Activated naive CD8-positive, alpha-beta T cell treated with anti-CD3 and anti-CD28 coated beads for 36 hours (primary cell): ENCODE data around the gene TFPI. TPM values are rescaled to one million over a fixed set of nuclear protein-coding genes. Genes with fewer than 3 reads are reported as not detected.

Experiments
- DNase-seq: peaks from one replicate; pipeline ENCODE4 v3.0.0; 2021
- H3K27ac Mint-ChIP-seq: one replicate; pipeline ENCODE4 v1.8.0; 2022; ENCODE audit warnings: mild to moderate bottlenecking, moderate library complexity, mixed read lengths
- H3K27me3 Mint-ChIP-seq: one replicate; pipeline ENCODE4 v1.8.0; 2022; ENCODE audit warnings: mild to moderate bottlenecking, mixed read lengths
- H3K36me3 Mint-ChIP-seq: one replicate; pipeline ENCODE4 v1.8.0; 2021; ENCODE audit warnings: mild to moderate bottlenecking, mixed read lengths
- H3K4me1 Mint-ChIP-seq: one replicate; pipeline ENCODE4 v1.8.0; 2021; ENCODE audit warnings: mixed read lengths
- H3K4me3 Mint-ChIP-seq: one replicate; pipeline ENCODE4 v1.8.0; 2022; ENCODE audit warnings: mild to moderate bottlenecking, moderate library complexity, mixed read lengths
- H3K9me3 Mint-ChIP-seq: one replicate; pipeline ENCODE4 v1.8.0; 2022; ENCODE audit warnings: mixed read lengths
- total RNA-seq, 2 experiments: library from RNA; stranded (reverse); gene quantifications; one replicate each; pipeline ENCODE4 v1.2.3, GENCODE V29; 2021

The TFPI gene
- total RNA-seq, 2 experiments from 2014 or later: not detected

DNA sequence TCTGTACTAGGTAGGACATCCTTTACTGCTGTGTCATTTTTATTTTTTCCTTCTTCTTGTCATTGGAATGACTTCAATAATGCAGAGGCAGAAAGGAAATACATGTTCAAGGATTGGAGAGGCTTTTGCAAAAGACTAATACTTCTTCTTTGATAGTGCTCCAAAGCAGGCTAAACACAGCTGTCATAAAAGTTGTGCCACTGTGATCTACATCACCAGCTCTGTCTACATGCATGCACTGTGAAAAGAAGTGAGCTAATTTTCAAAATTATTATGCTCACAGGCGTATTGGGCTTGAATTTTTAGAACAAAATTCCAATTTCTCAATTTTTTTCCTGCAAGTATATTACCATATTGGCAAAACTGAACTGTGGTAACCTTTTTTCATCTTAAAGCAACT, 68.7 kb downstream of the TFPI start:
- Mint-ChIP-seq H3K36me3 (no peaks in the 10 kb centered on the region), H3K27me3 (peaks cover 4% of the 10 kb centered on the region), H3K4me1 (no peaks in the 10 kb centered on the region), H3K9me3 (no peaks in the 10 kb centered on the region), H3K27ac (no peak overlapping the region), H3K4me3 (no peak overlapping the region)
- no peak for DNase-seq

- no peaks in the 10 kb centered on the region for H3K4me1 Mint-ChIP-seq
- H3K27me3 Mint-ChIP-seq: peaks cover 4% of the 10 kb centered on the region
- H3K4me3 Mint-ChIP-seq: no peak overlapping the region
- no peaks in the 10 kb centered on the region for H3K9me3 Mint-ChIP-seq
- H3K27ac Mint-ChIP-seq: no peak overlapping the region
- H3K36me3 Mint-ChIP-seq: no peaks in the 10 kb centered on the region
- DNase-seq: no peak
Observed at GRCh38 chr2:187483537-187483936, 70.7 kb downstream of the TFPI start.

GRCh38 chr2:187482796-187483195, 71.4 kb downstream of the TFPI start:
- H3K4me3 Mint-ChIP-seq: no peak overlapping the region
- no peaks in the 10 kb centered on the region for H3K9me3 Mint-ChIP-seq
- peaks cover 4% of the 10 kb centered on the region for H3K27me3 Mint-ChIP-seq
- no peaks in the 10 kb centered on the region for H3K36me3 Mint-ChIP-seq
- DNase-seq: no peak
- no peak overlapping the region for H3K27ac Mint-ChIP-seq
- H3K4me1 Mint-ChIP-seq: no peaks in the 10 kb centered on the region

- Mint-ChIP-seq H3K9me3 (no peaks in the 10 kb centered on the region), H3K4me1 (no peaks in the 10 kb centered on the region), H3K27me3 (peaks cover 4% of the 10 kb centered on the region), H3K4me3 (no peak overlapping the region), H3K27ac (no peak overlapping the region), H3K36me3 (no peaks in the 10 kb centered on the region)
- DNase-seq: no peak
Observed at GRCh38 chr2:187481543-187481942, 72.7 kb downstream of the TFPI start.

DNA sequence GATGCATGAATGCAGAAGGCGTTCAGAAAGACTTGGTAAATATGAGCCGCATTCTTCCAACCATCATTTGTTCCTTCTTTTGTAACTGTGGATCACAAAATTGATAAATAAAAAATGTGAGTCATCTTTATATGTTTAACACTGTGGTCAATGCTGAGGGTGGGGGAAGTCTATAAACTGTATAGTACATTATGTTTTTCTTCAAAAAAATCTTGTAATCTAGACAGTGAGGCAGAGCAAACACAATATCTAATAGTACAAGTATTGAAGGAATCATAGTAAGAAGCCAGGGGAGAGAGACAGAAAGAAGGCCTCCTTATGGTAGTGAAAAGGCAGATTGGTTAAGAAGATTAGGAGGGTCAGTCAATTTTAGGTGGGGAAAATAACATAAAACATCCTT, 75.5 kb downstream of the TFPI start:
- no peak for DNase-seq
- no peaks in the 10 kb centered on the region for H3K9me3 Mint-ChIP-seq
- no peak overlapping the region for H3K27ac Mint-ChIP-seq
- H3K4me3 Mint-ChIP-seq: no peak overlapping the region
- peaks cover 4% of the 10 kb centered on the region for H3K27me3 Mint-ChIP-seq
- H3K4me1 Mint-ChIP-seq: peaks cover 3% of the 10 kb centered on the region
- H3K36me3 Mint-ChIP-seq: no peaks in the 10 kb centered on the region

DNA sequence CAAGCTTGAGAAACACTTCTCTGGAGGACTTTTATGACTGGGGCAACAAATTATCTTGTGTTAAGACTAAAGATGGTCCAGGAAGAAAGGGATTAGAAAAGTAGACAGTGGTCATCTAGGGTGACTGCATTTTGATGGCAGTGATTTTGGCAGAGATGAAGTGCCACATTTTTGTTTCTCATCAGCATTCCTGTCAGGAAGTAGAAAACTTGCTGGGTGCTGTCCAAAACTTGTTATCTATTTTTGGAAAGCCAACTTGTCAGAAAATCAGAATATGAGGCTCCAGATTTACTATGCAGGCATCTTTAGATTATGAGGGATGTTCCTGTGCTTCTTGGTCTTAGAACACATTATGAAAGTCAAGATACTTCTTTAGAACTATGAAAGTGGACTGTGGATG, 77.2 kb downstream of the TFPI start:
- no peaks in the 10 kb centered on the region for H3K36me3 Mint-ChIP-seq
- no peaks in the 10 kb centered on the region for H3K9me3 Mint-ChIP-seq
- H3K4me3 Mint-ChIP-seq: no peak overlapping the region
- peaks cover 3% of the 10 kb centered on the region for H3K4me1 Mint-ChIP-seq
- no peaks in the 10 kb centered on the region for H3K27me3 Mint-ChIP-seq
- H3K27ac Mint-ChIP-seq: no peak overlapping the region
- no peak for DNase-seq

- no peak overlapping the region for H3K27ac Mint-ChIP-seq
- H3K36me3 Mint-ChIP-seq: no peaks in the 10 kb centered on the region
- no peaks in the 10 kb centered on the region for H3K27me3 Mint-ChIP-seq
- H3K9me3 Mint-ChIP-seq: no peaks in the 10 kb centered on the region
- H3K4me3 Mint-ChIP-seq: no peak overlapping the region
- peaks cover 3% of the 10 kb centered on the region for H3K4me1 Mint-ChIP-seq
- DNase-seq: no peak
Observed at GRCh38 chr2:187475499-187476248, 78.6 kb downstream of the TFPI start.

DNA sequence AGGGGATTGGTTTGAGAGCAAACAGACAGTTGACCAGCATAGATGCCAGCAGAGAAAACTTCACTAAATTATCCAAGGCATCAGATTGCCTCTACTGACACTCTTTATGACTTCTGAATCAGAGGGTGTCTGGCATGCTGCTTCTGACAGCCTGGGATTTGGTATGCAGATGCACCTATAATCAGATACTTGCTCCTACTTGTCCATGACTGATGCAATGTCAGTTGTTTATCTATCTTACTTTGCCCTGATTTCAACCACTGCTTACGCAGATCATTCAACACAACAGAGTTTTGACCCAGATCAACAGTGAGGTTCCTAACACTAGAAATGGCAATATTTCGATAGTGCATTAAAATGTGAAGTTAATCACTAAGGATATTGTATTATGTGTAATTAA, 83.5 kb downstream of the TFPI start:
- H3K27ac Mint-ChIP-seq: no peak overlapping the region
- no peaks in the 10 kb centered on the region for H3K27me3 Mint-ChIP-seq
- H3K36me3 Mint-ChIP-seq: no peaks in the 10 kb centered on the region
- no peak overlapping the region for H3K4me3 Mint-ChIP-seq
- peaks cover 1% of the 10 kb centered on the region for H3K4me1 Mint-ChIP-seq
- H3K9me3 Mint-ChIP-seq: no peaks in the 10 kb centered on the region
- no peak for DNase-seq

DNA sequence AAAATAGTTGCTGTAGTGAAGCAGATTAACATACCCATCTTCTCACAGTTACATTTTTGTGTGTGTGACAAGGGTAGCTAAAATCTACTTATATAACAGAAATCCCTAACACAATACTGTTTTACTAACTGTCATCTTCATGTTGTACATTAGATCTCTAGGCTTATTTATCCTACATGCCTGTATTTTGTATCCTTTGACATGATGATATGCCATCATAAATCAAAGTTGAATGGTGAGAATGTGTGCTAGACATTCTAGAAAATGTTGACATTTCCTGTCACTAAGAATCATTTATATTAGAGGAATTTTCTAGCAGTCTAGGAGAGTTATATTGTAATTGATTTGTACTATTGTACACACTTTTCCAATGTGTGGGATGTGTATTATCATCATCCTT, 84.7 kb downstream of the TFPI start:
- Mint-ChIP-seq H3K4me3 (no peak overlapping the region), H3K36me3 (no peaks in the 10 kb centered on the region), H3K9me3 (no peaks in the 10 kb centered on the region), H3K4me1 (peaks cover 1% of the 10 kb centered on the region), H3K27ac (no peak overlapping the region), H3K27me3 (no peaks in the 10 kb centered on the region)
- DNase-seq: no peak

- no peak overlapping the region for H3K4me3 Mint-ChIP-seq
- peaks cover 1% of the 10 kb centered on the region for H3K4me1 Mint-ChIP-seq
- H3K27me3 Mint-ChIP-seq: no peaks in the 10 kb centered on the region
- no peak overlapping the region for H3K27ac Mint-ChIP-seq
- H3K36me3 Mint-ChIP-seq: no peaks in the 10 kb centered on the region
- no peaks in the 10 kb centered on the region for H3K9me3 Mint-ChIP-seq
- DNase-seq: no peak
Observed at GRCh38 chr2:187468262-187468661, 86.0 kb downstream of the TFPI start.

GRCh38 chr2:187466129-187466792, 88.0 kb downstream of the TFPI start:
- DNase-seq: no peak
- no peaks in the 10 kb centered on the region for H3K9me3 Mint-ChIP-seq
- no peak overlapping the region for H3K27ac Mint-ChIP-seq
- no peaks in the 10 kb centered on the region for H3K27me3 Mint-ChIP-seq
- H3K4me1 Mint-ChIP-seq: peaks cover 1% of the 10 kb centered on the region
- H3K36me3 Mint-ChIP-seq: no peaks in the 10 kb centered on the region
- H3K4me3 Mint-ChIP-seq: no peak overlapping the region

GRCh38 chr2:187462839-187463238, 91.4 kb downstream of the TFPI start:
- Mint-ChIP-seq H3K9me3 (no peaks in the 10 kb centered on the region), H3K27me3 (no peaks in the 10 kb centered on the region), H3K36me3 (no peaks in the 10 kb centered on the region), H3K27ac (no peak overlapping the region), H3K4me1 (peaks cover 1% of the 10 kb centered on the region), H3K4me3 (no peak overlapping the region)
- DNase-seq: no peak

GRCh38 chr2:187461294-187462261, 92.7 kb downstream of the TFPI start:
- no peak for DNase-seq
- Mint-ChIP-seq H3K9me3 (no peaks in the 10 kb centered on the region), H3K27ac (no peak overlapping the region), H3K36me3 (no peaks in the 10 kb centered on the region), H3K4me1 (peaks cover 1% of the 10 kb centered on the region), H3K4me3 (no peak overlapping the region), H3K27me3 (no peaks in the 10 kb centered on the region)

DNA sequence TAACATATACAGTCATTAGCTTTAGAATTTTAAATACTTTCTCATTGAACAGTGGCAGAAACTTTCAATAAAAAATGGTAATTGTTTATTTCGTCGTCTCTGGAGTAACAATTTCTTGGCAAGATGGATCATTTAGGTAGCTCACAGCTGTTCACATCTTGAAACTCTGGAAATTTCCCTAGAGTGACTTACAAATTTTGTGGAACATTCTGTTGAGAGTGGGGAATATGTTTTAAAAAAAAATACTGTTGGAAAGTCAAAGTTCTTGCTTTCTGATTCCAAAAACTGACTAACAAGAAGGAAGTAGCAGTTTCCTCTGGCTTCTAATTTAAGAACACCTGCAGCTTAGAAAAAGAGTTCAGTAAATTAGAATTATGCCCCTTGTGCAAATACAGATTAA, 95.0 kb downstream of the TFPI start:
- no peaks in the 10 kb centered on the region for H3K4me1 Mint-ChIP-seq
- no peaks in the 10 kb centered on the region for H3K9me3 Mint-ChIP-seq
- no peak for DNase-seq
- no peaks in the 10 kb centered on the region for H3K36me3 Mint-ChIP-seq
- no peaks in the 10 kb centered on the region for H3K27me3 Mint-ChIP-seq
- H3K27ac Mint-ChIP-seq: no peak overlapping the region
- no peak overlapping the region for H3K4me3 Mint-ChIP-seq

DNA sequence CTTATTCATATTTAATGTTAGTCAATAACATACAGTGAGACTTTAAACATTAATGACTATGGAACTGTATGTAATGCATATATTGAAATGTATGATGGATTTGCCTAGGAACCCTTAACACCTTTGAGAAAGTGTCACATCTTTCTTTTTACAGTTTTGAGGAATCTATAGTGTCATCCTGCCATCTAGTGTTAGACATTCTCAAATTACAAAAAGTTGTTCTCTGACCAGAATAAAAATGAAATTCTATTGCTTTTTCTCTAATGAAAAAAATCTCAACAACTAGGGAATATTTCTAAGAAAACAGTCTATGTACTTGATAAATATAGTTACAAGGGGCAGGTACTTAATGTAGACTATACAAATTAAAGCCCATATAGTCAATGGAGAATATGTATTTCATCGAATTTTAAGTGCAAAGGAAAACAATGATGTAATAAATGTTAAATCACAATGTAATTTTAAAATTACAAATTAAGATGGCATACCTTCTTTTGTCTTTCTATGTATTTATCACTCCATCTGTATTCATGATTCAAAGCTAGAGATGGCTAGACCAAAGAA, 101.1 kb downstream of the TFPI start:
- Mint-ChIP-seq H3K27ac (no peak overlapping the region), H3K4me3 (no peak overlapping the region), H3K9me3 (no peaks in the 10 kb centered on the region), H3K4me1 (peaks cover 2% of the 10 kb centered on the region), H3K27me3 (no peaks in the 10 kb centered on the region), H3K36me3 (no peaks in the 10 kb centered on the region)
- DNase-seq: no peak
